ENCODE results near the gene IFNA4.
"Not testable (repeated sequence)": the region's sequence is repeated elsewhere in the genome, so short reads cannot be mapped to it uniquely, and the experiment has no call there.

The IFNA4 gene

DNA sequence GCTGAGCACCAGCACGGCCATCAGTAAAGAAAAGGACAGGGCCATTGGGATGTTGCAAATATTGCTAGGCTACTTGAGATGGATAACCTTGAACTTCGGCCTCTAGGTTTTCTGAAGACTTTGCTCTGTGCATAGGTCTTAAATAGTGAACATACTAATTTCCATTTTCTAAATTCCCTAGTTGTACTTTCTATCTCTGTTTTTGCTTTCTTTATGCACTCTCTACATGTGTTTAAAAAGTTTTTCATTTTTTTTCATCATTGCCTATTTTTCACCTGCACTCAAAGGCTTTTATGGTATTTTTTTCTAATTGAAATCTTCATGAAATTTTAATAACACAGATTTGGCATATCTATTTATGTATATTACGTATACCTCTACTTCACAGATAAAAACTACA is at the start of gene IFNA4:
TSS of gene IFNA4 (minus strand) at position 101 of the 400 bp plus-strand sequence. CDS start at position 45, 56 bp downstream.
- H3K36me3 ChIP-seq (ENCODE audit: control insufficient read depth, insufficient read depth, low read length); H3K27me3 ChIP-seq (ENCODE audit: control insufficient read depth, insufficient read depth, low read length); H3K4me1 ChIP-seq (ENCODE audit: control insufficient read depth, insufficient read depth, low read length); H3K4me3 ChIP-seq (ENCODE audit: low read length); H3K9me3 ChIP-seq (ENCODE audit: control insufficient read depth, low read length); H3K9ac ChIP-seq (ENCODE audit: low read length): not testable (repeated sequence)

DNA sequence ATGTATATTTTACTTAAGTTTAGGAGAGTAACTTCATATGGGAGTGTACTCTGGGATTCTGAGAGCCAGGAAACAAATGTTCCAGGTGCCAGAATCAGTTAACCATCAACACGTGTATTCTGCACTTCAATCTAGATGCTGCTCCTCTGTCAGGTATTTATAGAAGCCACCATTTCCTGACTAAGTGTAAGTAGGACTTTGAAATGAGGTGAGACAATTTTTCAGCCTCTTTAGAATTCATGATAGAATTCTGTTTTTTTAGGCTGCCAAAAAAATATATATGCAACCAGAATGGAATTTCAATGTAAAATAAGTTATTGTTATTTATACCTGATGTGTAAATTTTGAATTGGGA is 49.0 kb upstream of the IFNA4 start:
- not testable (repeated sequence) for H3K27me3 ChIP-seq (ENCODE audit: control insufficient read depth, insufficient read depth, low read length); H3K9me3 ChIP-seq (ENCODE audit: control insufficient read depth, low read length); H3K9ac ChIP-seq (ENCODE audit: low read length); H3K4me1 ChIP-seq (ENCODE audit: control insufficient read depth, insufficient read depth, low read length); H3K36me3 ChIP-seq (ENCODE audit: control insufficient read depth, insufficient read depth, low read length); H3K4me3 ChIP-seq (ENCODE audit: low read length)

DNA sequence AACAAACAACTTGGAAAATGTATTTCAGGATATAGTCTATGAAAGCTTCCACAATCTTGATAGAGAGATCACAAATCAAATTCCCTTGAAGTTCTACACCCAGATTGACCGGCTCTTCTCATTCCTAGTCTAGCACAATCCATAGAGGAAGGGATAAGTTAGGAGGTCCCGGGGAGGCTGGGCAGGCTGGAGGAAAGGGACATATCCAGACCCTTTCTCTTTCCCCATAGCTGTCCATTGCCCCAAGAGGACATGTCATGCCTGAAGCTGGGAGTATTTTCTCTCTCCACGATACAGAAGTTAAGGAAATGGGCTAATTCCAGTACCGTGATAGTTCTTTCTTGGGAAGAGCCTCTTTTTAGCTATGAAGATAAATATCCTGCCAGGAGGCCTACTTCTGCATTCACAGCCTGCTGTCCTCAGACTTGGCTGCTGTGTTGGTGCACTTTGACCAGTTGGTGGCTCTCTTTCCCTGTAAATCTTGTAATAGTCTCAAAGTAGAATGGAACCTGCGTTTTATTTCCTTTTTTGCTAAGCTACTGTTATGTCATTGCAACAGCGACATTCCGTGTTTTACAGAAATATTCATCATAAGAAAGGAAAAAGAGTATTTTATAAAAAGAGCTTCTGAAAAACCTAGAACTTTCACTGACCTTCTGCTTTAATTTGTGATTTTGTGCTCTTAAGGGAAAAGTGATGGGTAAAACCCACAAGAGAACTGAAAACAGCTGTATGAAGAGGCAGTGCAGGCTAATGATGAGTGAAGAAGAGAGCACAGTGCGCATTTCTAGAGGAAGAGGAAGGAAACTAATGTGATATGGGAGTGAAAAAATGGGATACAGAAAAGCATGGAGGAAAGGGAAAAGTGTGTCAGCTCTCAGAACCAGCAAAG is 48.3 kb upstream of the IFNA4 start:
- H3K4me1 ChIP-seq (ENCODE audit: control insufficient read depth, insufficient read depth, low read length); H3K4me3 ChIP-seq (ENCODE audit: low read length); H3K9me3 ChIP-seq (ENCODE audit: control insufficient read depth, low read length); H3K36me3 ChIP-seq (ENCODE audit: control insufficient read depth, insufficient read depth, low read length); H3K27me3 ChIP-seq (ENCODE audit: control insufficient read depth, insufficient read depth, low read length); H3K9ac ChIP-seq (ENCODE audit: low read length): not testable (repeated sequence)

DNA sequence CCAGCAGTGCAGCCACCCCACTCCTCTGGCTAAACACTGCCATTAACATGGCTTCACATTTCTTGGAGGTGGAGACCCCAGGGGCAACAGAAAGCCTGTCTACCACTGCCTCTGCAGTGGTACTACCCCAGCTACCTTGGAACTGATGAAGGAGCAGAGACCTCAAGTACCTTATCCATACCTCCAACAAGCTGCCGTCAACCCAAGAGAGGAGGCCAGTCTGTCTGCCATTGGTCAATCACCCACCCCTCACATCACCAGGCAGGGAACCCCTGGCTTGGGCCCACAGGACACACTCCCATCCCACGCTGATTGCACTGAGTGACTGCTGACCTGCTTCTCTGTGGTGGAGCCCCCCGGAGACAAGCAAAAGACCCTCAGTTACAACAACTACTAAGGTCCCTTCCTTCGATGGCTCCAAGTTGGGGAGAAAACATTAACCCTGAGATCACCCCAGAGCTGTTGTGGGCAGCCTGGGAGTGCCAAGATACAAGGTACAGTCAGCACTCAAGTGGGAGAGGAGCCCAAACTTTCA is 46.8 kb upstream of the IFNA4 start:
- H3K9me3 ChIP-seq (ENCODE audit: control insufficient read depth, low read length): no peaks in the 10 kb centered on the region
- H3K36me3 ChIP-seq (ENCODE audit: control insufficient read depth, insufficient read depth, low read length): no peaks in the 10 kb centered on the region
- no peaks in the 10 kb centered on the region for H3K27me3 ChIP-seq (ENCODE audit: control insufficient read depth, insufficient read depth, low read length)
- H3K4me1 ChIP-seq (ENCODE audit: control insufficient read depth, insufficient read depth, low read length): no peaks in the 10 kb centered on the region
- H3K9ac ChIP-seq (ENCODE audit: low read length): no peak overlapping the region
- no peak overlapping the region for H3K4me3 ChIP-seq (ENCODE audit: low read length)

DNA sequence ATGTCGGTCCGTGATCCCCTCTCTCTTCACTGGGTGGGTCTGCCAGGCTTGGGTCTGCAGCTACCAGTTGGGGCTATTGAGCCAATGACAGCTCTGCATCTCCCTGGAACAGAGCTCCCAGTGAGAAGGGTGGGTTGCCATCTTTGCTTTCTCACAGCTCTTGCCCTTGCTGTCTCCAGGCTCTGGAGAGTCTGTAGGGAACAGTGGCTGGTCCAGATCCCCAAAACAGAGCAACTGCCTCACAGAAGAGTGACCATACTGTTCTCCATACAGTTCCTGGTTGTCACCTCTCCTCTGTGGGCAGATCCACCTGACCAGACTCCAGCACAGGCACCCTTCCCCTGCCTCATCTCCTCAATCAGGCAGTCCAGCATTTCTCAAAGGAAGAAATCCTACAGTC is 45.9 kb upstream of the IFNA4 start:
- H3K9ac ChIP-seq (ENCODE audit: low read length): no peak overlapping the region
- H3K9me3 ChIP-seq (ENCODE audit: control insufficient read depth, low read length): no peaks in the 10 kb centered on the region
- no peaks in the 10 kb centered on the region for H3K4me1 ChIP-seq (ENCODE audit: control insufficient read depth, insufficient read depth, low read length)
- H3K27me3 ChIP-seq (ENCODE audit: control insufficient read depth, insufficient read depth, low read length): no peaks in the 10 kb centered on the region
- no peak overlapping the region for H3K4me3 ChIP-seq (ENCODE audit: low read length)
- no peaks in the 10 kb centered on the region for H3K36me3 ChIP-seq (ENCODE audit: control insufficient read depth, insufficient read depth, low read length)

DNA sequence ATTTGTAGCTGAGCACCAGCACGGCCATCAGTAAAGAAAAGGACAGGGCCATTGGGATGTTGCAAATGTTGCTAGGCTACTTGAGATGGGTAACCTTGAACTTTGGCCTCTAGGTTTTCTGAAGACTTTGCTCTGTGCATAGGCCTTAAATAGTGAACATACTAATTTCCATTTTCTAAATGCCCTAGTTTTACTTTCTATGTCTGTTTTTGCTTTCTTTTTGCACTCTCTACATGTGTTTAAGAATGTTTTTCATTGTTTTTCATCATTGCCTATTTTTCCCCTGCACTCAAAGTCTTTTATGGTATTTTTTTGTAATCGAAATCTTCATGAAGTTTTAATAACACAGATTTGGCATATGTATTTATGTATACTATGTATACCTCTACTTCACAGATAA is 40.7 kb upstream of the IFNA4 start, which contains the start of gene IFNA17:
TSS of gene IFNA17 (minus strand) at position 101 of the 400 bp plus-strand sequence. CDS start at position 52, 49 bp downstream.
- H3K4me3 ChIP-seq (ENCODE audit: low read length): no peak within 1 kb of the TSS
- H3K36me3 ChIP-seq (ENCODE audit: control insufficient read depth, insufficient read depth, low read length): no peaks in the 10 kb centered on the region
- no peaks in the 10 kb centered on the region for H3K27me3 ChIP-seq (ENCODE audit: control insufficient read depth, insufficient read depth, low read length)
- H3K4me1 ChIP-seq (ENCODE audit: control insufficient read depth, insufficient read depth, low read length): no peaks in the 10 kb centered on the region
- no peak within 1 kb of the TSS for H3K9ac ChIP-seq (ENCODE audit: low read length)
- no peaks in the 10 kb centered on the region for H3K9me3 ChIP-seq (ENCODE audit: control insufficient read depth, low read length)

DNA sequence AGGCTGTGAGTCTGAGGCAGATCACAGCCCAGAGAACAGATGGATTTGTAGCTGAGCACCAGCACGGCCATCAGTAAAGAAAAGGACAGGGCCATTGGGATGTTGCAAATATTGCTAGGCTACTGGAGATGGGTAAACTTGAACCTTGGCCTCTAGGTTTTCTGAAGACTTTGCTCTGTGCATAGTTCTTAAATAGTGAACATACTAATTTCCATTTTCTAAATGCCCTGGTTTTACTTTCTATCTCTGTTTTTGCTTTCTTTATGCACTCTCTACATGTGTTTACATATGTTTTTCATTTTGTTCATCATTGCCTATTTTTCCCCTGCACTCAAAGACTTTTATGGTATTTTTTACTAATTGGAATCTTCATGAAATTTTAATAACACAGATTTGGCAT is 29.8 kb upstream of the IFNA4 start, which contains the start of gene IFNA16:
TSS of gene IFNA16 (minus strand) at position 101 of the 400 bp plus-strand sequence. CDS start at position 95, 6 bp downstream.
- H3K4me3 ChIP-seq (ENCODE audit: low read length); H3K9ac ChIP-seq (ENCODE audit: low read length); H3K4me1 ChIP-seq (ENCODE audit: control insufficient read depth, insufficient read depth, low read length); H3K36me3 ChIP-seq (ENCODE audit: control insufficient read depth, insufficient read depth, low read length); H3K27me3 ChIP-seq (ENCODE audit: control insufficient read depth, insufficient read depth, low read length); H3K9me3 ChIP-seq (ENCODE audit: control insufficient read depth, low read length): not testable (repeated sequence)

DNA sequence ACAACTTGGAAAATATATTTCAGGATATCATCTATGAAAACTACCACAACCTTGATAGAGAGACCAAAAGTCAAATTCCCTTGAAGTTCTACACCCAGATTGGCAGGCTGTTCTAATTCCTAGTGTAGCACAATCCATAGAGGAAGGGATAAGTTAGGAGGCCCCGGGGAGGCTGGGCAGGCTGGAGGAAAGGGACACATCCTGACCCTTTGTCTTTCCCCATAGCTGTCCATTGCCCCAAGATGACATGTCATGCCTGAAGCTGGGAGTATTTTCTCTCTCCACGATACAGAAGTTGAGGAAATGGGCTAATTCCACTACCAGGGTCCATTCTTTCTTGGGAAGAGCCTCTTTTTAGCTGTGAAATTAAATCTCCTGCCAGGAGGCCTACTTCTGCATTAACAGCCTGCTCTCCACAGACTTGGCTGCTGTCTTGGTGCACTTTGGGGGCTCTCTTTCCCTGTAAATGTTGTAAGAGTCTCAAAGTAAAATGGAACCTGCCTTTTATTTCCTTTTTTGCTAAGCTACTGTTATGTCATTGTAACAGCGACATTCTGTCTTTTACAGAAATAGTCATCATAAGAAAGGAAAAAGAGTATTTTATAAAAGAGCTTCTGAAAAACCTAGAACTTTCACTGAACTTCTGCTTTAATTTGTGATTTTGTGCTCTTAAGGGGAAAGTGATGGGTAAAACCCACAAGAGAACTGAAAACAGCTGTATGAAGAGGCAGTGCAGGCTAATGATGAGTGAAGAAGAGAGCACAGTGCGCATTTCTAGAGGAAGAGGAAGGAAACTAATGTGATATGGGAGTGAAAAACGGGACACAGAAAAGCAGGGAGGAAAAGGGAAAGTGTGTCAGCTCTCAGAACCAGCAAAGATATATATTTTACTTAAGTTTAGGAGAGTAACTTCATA is 26.3 kb upstream of the IFNA4 start:
- not testable (repeated sequence) for H3K4me1 ChIP-seq (ENCODE audit: control insufficient read depth, insufficient read depth, low read length); H3K9ac ChIP-seq (ENCODE audit: low read length); H3K36me3 ChIP-seq (ENCODE audit: control insufficient read depth, insufficient read depth, low read length); H3K4me3 ChIP-seq (ENCODE audit: low read length); H3K27me3 ChIP-seq (ENCODE audit: control insufficient read depth, insufficient read depth, low read length); H3K9me3 ChIP-seq (ENCODE audit: control insufficient read depth, low read length)

DNA sequence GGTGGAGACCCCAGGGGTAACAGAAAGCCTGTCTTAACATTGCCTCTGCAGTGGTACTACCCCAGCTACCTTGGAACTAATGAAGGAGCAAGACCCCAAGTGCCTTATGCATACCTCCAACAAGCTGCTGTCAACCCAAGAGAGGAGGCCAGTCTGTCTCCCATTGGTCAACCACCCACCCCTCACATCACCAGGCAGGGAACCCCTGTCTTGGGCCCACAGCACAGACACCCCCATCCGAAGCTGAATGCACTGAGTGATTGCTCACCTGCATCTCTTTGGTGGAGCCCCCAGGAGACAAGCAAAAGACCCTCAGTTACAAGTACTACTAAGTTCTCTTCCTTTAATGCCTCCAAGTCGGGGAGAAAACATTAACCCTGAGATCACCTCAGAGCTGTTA is 24.8 kb upstream of the IFNA4 start:
- H3K36me3 ChIP-seq (ENCODE audit: control insufficient read depth, insufficient read depth, low read length); H3K4me3 ChIP-seq (ENCODE audit: low read length); H3K27me3 ChIP-seq (ENCODE audit: control insufficient read depth, insufficient read depth, low read length); H3K9ac ChIP-seq (ENCODE audit: low read length); H3K9me3 ChIP-seq (ENCODE audit: control insufficient read depth, low read length); H3K4me1 ChIP-seq (ENCODE audit: control insufficient read depth, insufficient read depth, low read length): not testable (repeated sequence)

DNA sequence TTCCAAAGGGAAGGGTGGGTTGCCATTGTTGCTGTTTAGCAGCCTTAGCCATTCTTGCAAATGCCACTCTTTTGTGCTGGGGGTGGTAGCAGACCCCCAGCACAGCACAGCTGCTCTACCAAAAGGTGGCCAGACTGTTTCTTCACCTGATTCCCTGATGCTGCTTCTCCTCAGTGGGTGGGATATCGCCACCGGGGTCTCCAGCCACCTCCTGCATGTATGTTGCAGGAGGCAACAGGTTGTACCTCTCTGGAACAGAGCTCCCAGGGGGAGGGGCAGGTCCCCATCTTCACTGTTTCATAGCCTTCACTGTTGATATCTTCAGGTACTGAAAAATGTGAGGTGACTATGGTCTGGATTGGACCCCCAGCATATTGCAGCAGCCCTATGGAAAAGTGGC is 23.4 kb upstream of the IFNA4 start:
- H3K9me3 ChIP-seq (ENCODE audit: control insufficient read depth, low read length); H3K27me3 ChIP-seq (ENCODE audit: control insufficient read depth, insufficient read depth, low read length); H3K4me3 ChIP-seq (ENCODE audit: low read length); H3K36me3 ChIP-seq (ENCODE audit: control insufficient read depth, insufficient read depth, low read length); H3K9ac ChIP-seq (ENCODE audit: low read length); H3K4me1 ChIP-seq (ENCODE audit: control insufficient read depth, insufficient read depth, low read length): not testable (repeated sequence)

DNA sequence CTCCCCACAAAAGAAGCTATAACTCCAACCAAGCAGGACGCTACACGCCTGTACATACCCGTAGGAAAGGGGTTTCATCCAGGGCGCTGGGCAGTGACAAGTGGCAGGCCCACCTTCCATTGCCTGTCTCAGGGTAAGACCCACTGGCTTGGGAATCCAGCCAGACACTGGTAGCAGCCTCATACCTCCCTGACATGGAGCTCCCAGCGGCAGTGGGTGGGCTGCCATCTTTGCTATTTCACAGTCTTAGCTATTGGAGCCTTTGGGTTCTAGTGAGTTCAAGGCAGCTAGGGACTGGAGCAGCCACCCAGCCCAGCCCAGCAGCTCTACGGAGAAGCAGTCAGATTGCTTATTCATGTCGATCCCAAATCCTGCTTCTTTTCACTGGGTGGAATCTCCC is 22.9 kb upstream of the IFNA4 start:
- Histone ChIP-seq H3K27me3 (ENCODE audit: control insufficient read depth, insufficient read depth, low read length) (no peaks in the 10 kb centered on the region), H3K9ac (ENCODE audit: low read length) (no peak overlapping the region), H3K9me3 (ENCODE audit: control insufficient read depth, low read length) (no peaks in the 10 kb centered on the region)

DNA sequence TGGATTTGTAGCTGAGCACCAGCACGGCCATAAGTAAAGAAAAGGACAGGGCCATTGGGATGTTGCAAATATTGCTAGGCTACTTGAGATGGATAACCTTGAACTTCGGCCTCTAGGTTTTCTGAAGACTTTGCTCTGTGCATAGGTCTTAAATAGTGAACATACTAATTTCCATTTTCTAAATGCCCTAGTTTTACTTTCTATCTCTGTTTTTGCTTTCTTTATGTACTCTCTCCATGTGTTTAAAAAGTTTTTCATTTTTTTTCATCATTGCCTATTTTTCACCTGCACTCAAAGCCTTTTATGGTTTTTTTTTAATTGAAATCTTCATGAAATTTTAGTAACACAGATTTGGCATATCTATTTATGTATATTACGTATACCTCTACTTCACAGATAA is 19.7 kb upstream of the IFNA4 start, which contains the start of gene IFNA10:
TSS of gene IFNA10 (minus strand) at position 101 of the 400 bp plus-strand sequence. CDS start at position 55, 46 bp downstream.
- not testable (repeated sequence) for H3K4me1 ChIP-seq (ENCODE audit: control insufficient read depth, insufficient read depth, low read length); H3K9ac ChIP-seq (ENCODE audit: low read length); H3K9me3 ChIP-seq (ENCODE audit: control insufficient read depth, low read length); H3K27me3 ChIP-seq (ENCODE audit: control insufficient read depth, insufficient read depth, low read length); H3K36me3 ChIP-seq (ENCODE audit: control insufficient read depth, insufficient read depth, low read length); H3K4me3 ChIP-seq (ENCODE audit: low read length)

More for the DNA sequence above, 22.9 kb upstream of the IFNA4 start:
- Histone ChIP-seq H3K36me3 (ENCODE audit: control insufficient read depth, insufficient read depth, low read length) (no peaks in the 10 kb centered on the region), H3K4me3 (ENCODE audit: low read length) (no peak overlapping the region), H3K4me1 (ENCODE audit: control insufficient read depth, insufficient read depth, low read length) (no peaks in the 10 kb centered on the region)

Data from mucosa of stomach (tissue), 1 donor.